RCC 7860 (cell line): ENCODE measurements around the gene DCTN5.
A peak's percentile ranks its signal among the peaks of the same experiment; 100 is the strongest.

Source experiments
- DNase-seq: peaks from one replicate; pipeline ENCODE4 v3.0.0-alpha.2; 2015; ENCODE audit warnings: low spot score
- FAIRE-seq: peaks from 2 replicates; lab custom pipeline; 2012; peaks lifted over from hg19 to GRCh38; lab: Jason Lieb, UNC

The DCTN5 gene

GRCh38 chr16:23651943-23652468 is 10.7 kb downstream of the DCTN5 start:
- FAIRE-seq (no peak), DNase-seq (no peak)

- no peak for FAIRE-seq
- DNase-seq, result no peak
Observed at GRCh38 chr16:23663918-23664317, 22.7 kb downstream of the DCTN5 start.

- no peak for FAIRE-seq
- no peak for DNase-seq
Observed at GRCh38 chr16:23666571-23667354, 25.5 kb downstream of the DCTN5 start.

- FAIRE-seq (no peak), DNase-seq (no peak)
Observed at GRCh38 chr16:23667355-23667659, 26.0 kb downstream of the DCTN5 start.

GRCh38 chr16:23668225-23668624 is 27.0 kb downstream of the DCTN5 start:
- FAIRE-seq (no peak), DNase-seq (no peak)

- FAIRE-seq (no peak), DNase-seq (no peak)
Observed at GRCh38 chr16:23668873-23669272, 27.6 kb downstream of the DCTN5 start.

GRCh38 chr16:23670137-23670776 is 29.0 kb downstream of the DCTN5 start:
- DNase-seq, result peak; percentile 86
- FAIRE-seq, result peak; percentile 95

- FAIRE-seq, result no peak
- no peak for DNase-seq
Observed at GRCh38 chr16:23673971-23674614, 32.8 kb downstream of the DCTN5 start.

GRCh38 chr16:23676924-23677480 is 35.7 kb downstream of the DCTN5 start:
- DNase-seq (no peak), FAIRE-seq (no peak)

- peak; percentile 64 for FAIRE-seq
Observed at GRCh38 chr16:23678430-23679273, 37.4 kb downstream of the DCTN5 start, which contains the start of gene PLK1. TSS of gene PLK1 (plus strand) at chr16:23678889. CDS start at chr16:23678933, 44 bp downstream.

GRCh38 chr16:23679274-23679985 is 38.2 kb downstream of the DCTN5 start:
- FAIRE-seq (no peak), DNase-seq (peak; percentile 52)

More at GRCh38 chr16:23678430-23679273, 37.4 kb downstream of the DCTN5 start, which contains the start of gene PLK1:
- DNase-seq, result peak; percentile 76

GRCh38 chr16:23679986-23680336 is 38.7 kb downstream of the DCTN5 start:
- DNase-seq (no peak), FAIRE-seq (no peak)

- FAIRE-seq, result no peak
Observed at GRCh38 chr16:23682181-23682580, 40.9 kb downstream of the DCTN5 start.

GRCh38 chr16:23683487-23683886 is 42.2 kb downstream of the DCTN5 start:
- DNase-seq (no peak), FAIRE-seq (no peak)

More at GRCh38 chr16:23682181-23682580, 40.9 kb downstream of the DCTN5 start:
- DNase-seq, result no peak

GRCh38 chr16:23687034-23687808 is 46.0 kb downstream of the DCTN5 start:
- FAIRE-seq (no peak), DNase-seq (no peak)

GRCh38 chr16:23689442-23690187 is 48.3 kb downstream of the DCTN5 start:
- FAIRE-seq, result no peak
- no peak for DNase-seq

- FAIRE-seq (no peak), DNase-seq (no peak)
Observed at GRCh38 chr16:23690771-23691482, 49.7 kb downstream of the DCTN5 start.
